OCI-M2 (cell line): ENCODE results near the gene RASGRF2.

Experiments
- DNase-seq: peaks from one replicate; lab custom pipeline; 2025; ENCODE audit not compliant: unreplicated experiment; lab: John Stamatoyannopoulos, UW

Gene RASGRF2

DNA sequence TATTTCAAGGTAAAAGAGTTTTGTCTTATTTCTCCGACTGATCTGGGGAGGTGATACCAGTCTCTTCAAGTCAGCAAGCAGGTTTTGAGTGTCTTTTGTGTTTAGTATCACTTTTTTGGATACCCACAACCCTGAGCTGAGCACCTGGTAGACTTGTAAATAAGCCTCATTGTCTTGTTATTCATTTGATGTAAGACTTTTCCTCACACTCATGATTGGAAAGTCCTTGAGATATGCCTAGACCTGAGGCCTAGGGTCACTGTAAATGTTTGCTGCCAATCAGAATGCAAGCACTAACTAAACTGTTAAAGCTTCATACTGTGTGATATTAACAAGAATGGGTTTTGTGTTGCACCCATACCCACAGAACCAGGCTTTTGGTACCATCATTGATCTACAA is 172.2 kb downstream of the RASGRF2 start:
- DNase-seq = no peak

DNA sequence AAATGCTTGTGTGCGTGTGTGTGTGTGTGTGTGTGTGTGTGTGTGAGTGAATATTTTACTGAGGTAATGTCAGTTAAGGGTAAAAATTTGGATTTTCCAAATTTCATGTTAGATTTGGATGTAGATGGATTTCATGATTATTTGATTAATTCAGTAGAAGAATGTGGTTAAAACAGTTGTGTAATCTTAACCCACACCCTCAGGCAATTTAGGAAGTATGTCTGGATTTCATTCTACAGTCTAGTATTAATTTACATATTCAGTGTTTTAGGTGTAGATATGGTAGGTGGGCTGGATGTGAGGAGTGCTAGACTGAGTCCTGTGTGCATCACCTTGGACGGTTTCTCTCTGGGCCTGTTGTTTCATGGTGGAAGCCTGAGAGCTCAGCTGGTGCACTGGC is 173.9 kb downstream of the RASGRF2 start:
- no peak for DNase-seq

DNA sequence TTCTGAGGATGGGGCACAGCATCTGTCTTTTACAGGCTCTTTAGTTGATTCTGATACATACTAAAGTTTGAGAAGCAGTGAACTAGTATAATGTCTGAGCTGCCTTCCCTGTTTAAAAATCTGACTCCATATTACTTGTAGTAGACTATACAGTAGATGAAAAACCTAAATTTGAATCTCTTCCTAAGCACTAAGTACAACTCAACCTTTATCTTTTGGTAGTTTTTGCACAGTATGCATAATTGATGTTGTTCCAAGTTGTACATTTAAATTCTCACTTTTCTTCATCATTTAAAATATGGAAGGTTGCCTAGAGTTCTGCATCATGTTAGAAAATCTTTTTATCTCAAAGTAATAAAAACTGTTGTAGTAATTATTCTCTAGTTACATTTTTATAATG is 174.4 kb downstream of the RASGRF2 start:
- DNase-seq = no peak

GRCh38 chr5:81136557-81136956 is 176.4 kb downstream of the RASGRF2 start:
- DNase-seq = no peak

DNA sequence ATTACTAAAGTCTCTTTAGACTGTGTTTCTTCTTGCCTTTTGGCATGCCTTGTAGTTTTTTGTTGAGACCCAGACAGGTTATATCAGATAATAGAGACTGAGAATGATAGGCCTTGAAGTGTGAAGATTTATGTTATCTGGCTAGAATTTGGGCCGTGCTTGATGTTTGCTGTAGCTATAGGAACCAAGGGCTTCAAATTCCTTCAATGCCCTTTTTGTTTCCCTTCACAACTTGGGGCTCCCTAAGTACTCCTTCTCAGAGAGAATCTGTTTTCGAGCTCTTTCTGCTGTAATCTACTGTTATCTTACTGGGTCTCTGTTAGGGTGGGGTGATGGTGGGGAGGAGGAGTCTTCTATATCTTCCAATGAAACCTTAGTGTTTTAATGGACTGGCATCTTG is 177.7 kb downstream of the RASGRF2 start:
- no peak for DNase-seq

DNA sequence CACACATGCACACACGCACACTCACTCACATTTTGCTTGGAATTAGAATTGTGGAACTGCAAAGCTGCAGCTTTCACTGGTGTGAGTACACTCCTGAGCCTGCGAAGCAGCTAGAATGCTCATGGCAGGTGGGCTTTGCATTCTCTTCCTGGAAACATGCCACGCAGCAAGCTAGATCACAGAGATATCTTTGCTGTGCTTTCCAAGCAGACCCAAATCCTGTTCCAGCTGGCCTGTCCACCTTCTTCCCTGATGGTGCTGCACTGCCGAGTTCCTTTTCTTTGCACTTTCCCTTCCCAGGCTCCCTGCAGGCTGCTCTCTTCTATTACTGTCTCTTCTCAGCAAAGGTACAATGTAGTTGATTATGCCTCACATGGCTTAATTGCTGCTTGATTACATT is 180.3 kb downstream of the RASGRF2 start:
- no peak for DNase-seq

DNA sequence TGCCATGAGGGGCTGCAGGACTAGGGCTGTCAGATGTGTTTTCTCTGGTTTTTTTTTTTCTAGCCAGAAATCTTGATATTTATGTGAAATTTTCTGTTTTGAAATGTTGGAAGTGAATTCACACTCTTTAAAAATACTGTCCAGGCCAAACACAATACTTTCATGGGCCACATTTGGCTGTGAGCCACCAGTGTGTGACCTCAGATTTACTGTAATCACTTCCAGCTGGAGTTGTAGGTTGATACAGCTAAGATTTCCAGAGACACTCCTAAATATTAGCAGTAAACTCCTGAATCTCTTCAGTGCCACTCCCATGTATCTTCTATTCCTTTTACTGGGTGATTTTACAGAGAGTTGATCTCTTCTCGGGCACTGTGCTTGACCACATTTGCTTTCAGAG is 180.8 kb downstream of the RASGRF2 start:
- no peak for DNase-seq

DNA sequence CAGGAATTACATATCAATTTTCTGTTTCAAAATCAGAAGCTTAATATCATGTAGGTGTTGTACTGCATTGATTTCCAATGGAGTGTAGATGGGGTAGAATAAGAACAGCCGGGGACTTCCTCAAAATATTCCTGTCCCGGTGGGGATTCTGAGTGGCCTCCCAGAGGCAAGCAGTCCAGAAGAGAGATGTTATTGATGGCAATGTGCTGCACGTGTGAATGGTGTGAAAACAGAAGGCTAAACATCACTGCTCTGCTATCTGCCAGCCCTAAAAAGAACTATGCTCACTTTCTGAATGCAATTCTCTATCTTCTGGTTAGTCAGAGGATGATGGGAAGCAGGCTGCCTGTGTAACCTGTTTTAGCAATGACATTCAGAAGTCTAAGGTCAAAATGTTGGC is 181.9 kb downstream of the RASGRF2 start:
- DNase-seq = no peak

GRCh38 chr5:81145329-81145935 is 185.3 kb downstream of the RASGRF2 start:
- no peak for DNase-seq

GRCh38 chr5:81146031-81146430 is 185.9 kb downstream of the RASGRF2 start:
- DNase-seq = no peak

- no peak for DNase-seq
Measured at GRCh38 chr5:81147011-81147885, 187.1 kb downstream of the RASGRF2 start.

DNA sequence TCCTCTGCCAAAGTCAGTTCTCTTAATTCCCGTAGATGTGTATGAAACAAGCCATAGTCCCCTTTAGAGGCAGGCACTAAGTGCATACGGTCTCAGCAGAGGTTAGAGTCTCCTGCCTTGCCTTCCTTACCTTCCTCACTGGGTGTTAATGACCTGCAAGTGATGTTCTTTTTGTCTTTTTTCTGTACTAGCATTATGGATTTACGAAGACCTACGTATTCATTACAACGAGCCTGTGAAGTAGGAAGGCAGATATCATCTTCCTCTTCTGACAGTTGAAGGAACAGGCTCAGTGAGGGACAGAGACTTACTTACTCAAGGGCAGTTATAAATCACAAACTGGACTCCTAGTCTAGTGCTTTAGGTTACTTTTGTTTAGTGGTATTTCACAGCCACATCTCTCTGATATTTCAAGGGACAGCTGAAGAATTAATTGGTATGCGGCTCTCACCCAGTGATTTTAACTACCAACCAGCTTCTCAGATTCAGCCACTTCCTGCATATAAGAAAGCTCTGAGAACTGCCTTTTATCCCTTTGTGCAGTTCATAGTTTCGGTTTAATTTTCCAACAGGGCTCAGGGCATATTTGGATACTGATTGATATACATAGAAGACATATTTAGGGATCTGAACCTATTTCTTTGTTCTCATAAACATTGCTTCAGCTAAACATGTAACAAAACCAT is 187.9 kb downstream of the RASGRF2 start:
- DNase-seq = no peak

DNA sequence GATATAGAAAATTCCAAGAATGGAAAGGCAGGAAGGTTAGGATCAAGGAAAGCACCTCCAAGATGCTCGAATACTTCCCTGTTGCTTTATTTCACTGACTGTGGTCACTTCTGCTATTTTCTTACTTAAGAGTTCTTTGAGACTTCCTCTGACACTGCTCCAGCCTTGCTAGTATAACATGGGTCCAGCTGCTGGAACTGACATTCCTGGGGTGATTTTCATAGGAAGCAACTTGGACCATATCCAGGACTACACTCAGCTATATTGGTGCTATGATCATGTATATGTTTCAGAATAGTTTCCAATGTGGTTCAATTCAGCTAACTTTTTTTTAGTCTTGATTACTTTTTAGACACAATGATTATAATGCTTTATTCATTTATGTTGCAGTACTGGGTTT is 191.4 kb downstream of the RASGRF2 start:
- DNase-seq = no peak

DNA sequence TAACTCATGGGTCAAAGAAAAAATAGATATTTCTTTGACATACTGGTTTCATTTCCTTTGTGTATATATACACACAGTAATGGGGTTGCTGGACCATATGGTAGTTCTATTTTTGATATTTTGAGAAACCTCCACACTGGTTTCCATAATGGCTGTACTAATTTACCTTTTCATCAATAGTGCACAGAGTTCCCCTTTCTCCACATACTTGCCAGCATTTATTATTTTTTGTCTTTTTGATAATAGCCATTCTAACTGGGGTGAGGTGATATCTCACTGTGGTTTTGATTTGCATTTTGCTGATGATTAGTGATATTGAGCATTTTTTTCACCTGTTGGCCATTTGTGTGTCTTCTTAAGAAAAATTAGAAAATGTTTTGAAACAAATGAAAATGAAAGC is 194.6 kb downstream of the RASGRF2 start:
- DNase-seq = no peak

GRCh38 chr5:81156732-81157131 is 196.6 kb downstream of the RASGRF2 start:
- DNase-seq = no peak

GRCh38 chr5:81161012-81161601 is 200.9 kb downstream of the RASGRF2 start:
- no peak for DNase-seq

GRCh38 chr5:81162501-81162900 is 202.3 kb downstream of the RASGRF2 start:
- no peak for DNase-seq

- DNase-seq = no peak
Measured at GRCh38 chr5:81163651-81164050, 203.5 kb downstream of the RASGRF2 start.

DNA sequence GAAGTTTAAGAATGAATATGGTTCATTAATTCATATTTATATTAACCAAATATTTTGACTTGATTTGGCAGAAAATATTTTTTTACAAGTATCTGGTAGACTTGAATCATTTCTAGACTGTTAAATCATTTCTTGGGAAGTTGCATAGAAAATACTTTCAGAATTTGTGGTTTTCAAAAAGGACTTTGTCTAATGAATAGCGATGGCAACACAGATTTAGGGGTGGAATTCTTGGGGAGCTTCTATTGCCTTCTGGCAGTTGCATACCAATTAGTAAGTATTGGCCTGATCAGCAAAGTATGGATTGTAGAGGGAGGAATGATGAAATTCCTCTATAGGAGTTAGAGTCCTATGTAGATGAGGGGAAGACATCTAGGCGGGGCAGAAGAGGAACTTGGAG is 204.3 kb downstream of the RASGRF2 start:
- no peak for DNase-seq

DNA sequence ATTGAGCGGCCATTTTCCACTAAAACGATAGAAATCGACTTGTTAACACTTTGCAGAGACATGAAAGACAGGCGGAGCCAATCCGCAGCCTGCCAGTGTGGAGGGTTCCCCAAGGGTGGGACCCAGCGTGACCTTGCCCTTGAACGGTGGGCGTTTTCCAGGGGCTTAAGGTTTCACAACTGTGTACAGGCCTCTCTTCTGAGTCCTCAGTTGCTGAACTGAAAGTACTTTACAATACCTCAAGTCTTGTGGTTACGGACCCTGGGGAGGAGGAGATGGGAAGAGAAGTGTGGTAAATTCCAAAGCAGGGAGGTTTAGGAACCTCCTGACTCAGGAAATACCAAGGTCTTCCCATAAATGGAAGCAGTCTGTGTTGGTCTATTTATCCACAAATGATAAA is 204.8 kb downstream of the RASGRF2 start:
- DNase-seq = no peak

DNA sequence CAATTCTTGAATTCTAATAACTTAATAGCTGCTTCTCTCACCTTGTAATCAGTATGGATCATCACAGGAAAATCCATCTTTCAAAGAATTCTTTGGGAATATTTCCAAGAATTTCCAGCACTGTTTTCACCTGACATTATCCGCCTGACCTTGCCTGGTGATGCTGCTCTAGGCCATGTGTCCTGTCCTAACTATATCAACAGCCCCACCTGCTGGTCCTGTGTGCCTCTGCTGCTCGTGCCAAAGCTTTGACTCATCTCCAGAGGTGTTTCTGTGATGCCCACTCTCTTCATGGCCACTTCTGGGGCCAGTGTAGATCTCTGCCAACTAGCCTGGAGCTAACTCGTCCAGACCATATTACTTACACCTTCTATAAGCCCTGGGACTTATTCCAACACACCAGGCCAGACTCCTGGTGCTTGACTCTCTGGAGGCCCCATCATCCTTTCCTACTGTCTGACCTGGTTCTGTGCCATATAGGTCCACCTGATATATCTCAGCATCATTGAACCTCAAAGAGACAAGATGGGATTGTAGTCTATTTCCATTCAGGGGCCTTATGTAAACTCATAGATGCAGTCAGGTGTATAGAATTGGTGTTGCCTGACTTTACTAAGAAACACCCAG is 205.4 kb downstream of the RASGRF2 start:
- no peak for DNase-seq
